PFSK-1 (cell line): ENCODE measurements around the gene BCAT1.

Source experiments
- POLR2AphosphoS5 ChIP-seq: IDR thresholded peaks from 2 replicates; pipeline ENCODE4 v1.6.1; 2012; ENCODE audit warnings: low read depth, mild to moderate bottlenecking, control low read depth, low read length, moderate library complexity
- TAF1 ChIP-seq: IDR thresholded peaks from 2 replicates; pipeline ENCODE4 v1.6.1; 2012; ENCODE audit warnings: low read length, control low read depth, borderline replicate concordance; ENCODE audit not compliant: insufficient read depth

DNA sequence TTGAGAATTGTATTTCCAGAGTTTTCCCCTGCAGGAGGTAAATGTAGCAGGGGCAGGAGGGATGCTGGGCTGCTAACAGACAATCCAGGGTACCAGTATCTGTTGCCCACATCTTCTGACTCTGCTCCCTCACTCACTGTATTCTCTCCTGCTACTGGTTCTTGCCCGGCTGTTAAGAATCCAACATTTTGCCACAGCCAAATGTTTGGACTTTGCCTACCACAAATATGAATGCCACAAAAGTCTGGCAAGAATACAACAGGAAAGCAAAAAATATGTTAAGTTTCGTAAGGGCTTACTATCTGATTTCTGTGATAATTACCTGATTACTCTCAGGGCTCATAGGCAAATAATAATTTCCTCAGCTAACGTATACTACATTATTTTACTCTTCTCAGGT lies 160.0 kb downstream of the BCAT1 start:
- TF ChIP-seq TAF1: no peak
- TF ChIP-seq POLR2AphosphoS5: no peak
